Liver (tissue), 9 donors: ENCODE measurements around the gene MAP3K8. TPM values are rescaled to one million over a fixed set of nuclear protein-coding genes. Genes with fewer than 3 reads are reported as not detected.
"Not testable (repeated sequence)": the region's sequence is repeated elsewhere in the genome, so short reads cannot be mapped to it uniquely, and the experiment has no call there.

Experiments used
- DNase-seq: peaks from one replicate; pipeline ENCODE4 v3.0.0-alpha.2; 2017; ENCODE audit warnings: low spot score
- H3K27ac ChIP-seq, 2 donors: one replicate each; pipeline ENCODE4 v1.7.0; 2013; ENCODE audit warnings: inconsistent platforms in 2 of 2, low read length in 2 of 2, control low read depth in 1 of 2, low read depth in 1 of 2, mild to moderate bottlenecking in 1 of 2
- H3K27me3 ChIP-seq, 4 donors: one replicate each; pipeline versions ENCODE4 v1.6.1 to v1.7.0; 2013; ENCODE audit warnings: low read length in 3 of 4, inconsistent platforms in 1 of 4, mild to moderate bottlenecking in 1 of 4, moderate library complexity in 1 of 4; ENCODE audit not compliant: control insufficient read depth in 4 of 4, insufficient read depth in 4 of 4
- H3K36me3 ChIP-seq, 4 donors: one replicate each; pipeline versions ENCODE4 v1.6.1 to v1.7.0; 2013; ENCODE audit warnings: low read length in 3 of 4, mild to moderate bottlenecking in 3 of 4, low read depth in 1 of 4, moderate library complexity in 1 of 4; ENCODE audit not compliant: control insufficient read depth in 4 of 4, insufficient read depth in 3 of 4
- H3K4me1 ChIP-seq, 4 donors: one replicate each; pipeline versions ENCODE4 v1.6.1 to v1.7.0; 2013; ENCODE audit warnings: low read length in 3 of 4, mild to moderate bottlenecking in 3 of 4, moderate library complexity in 1 of 4; ENCODE audit not compliant: control insufficient read depth in 4 of 4, insufficient read depth in 4 of 4
- H3K4me3 ChIP-seq, 3 donors: one replicate each; pipeline versions ENCODE4 v1.6.1 to v1.7.0; 2013; ENCODE audit warnings: low read length in 3 of 3, control low read depth in 1 of 3, low read depth in 1 of 3, mild to moderate bottlenecking in 1 of 3
- H3K9ac ChIP-seq, 2 donors: one replicate each; pipeline ENCODE4 v1.7.0; 2013; ENCODE audit warnings: low read length in 2 of 2, mild to moderate bottlenecking in 2 of 2, moderate library complexity in 2 of 2, control low read depth in 1 of 2, low read depth in 1 of 2
- H3K9me3 ChIP-seq, 4 donors: one replicate each; pipeline versions ENCODE4 v1.6.1 to v1.7.0; 2013; ENCODE audit warnings: low read length in 3 of 4; ENCODE audit not compliant: control insufficient read depth in 4 of 4
- ATF3 ChIP-seq: IDR thresholded peaks from 2 replicates; pipeline ENCODE4 v1.6.1; 2016; ENCODE audit warnings: antibody characterized with exemption
- EGR1 ChIP-seq, 2 donors: IDR thresholded peaks; 2 replicates each; pipeline ENCODE4 v1.6.1; 2016 to 2018; ENCODE audit warnings: antibody characterized with exemption in 2 of 2, low read depth in 2 of 2
- FOXA1 ChIP-seq: IDR thresholded peaks from 2 replicates; pipeline ENCODE4 v1.6.1; 2016; ENCODE audit warnings: antibody characterized with exemption
- GABPA ChIP-seq, 2 donors: IDR thresholded peaks in 1 of 2; conservative IDR thresholded peaks in 1 of 2; 2 replicates each; pipeline ENCODE4 v1.6.1; 2016; ENCODE audit warnings: antibody characterized with exemption in 2 of 2, mild to moderate bottlenecking in 1 of 2, moderate library complexity in 1 of 2
- HNF4G ChIP-seq: IDR thresholded peaks from 2 replicates; pipeline ENCODE4 v1.6.1; 2016; ENCODE audit warnings: antibody characterized with exemption
- JUND ChIP-seq, 2 donors: IDR thresholded peaks; 2 replicates each; pipeline ENCODE4 v1.6.1; 2016; ENCODE audit warnings: antibody characterized with exemption in 2 of 2
- RAD21 ChIP-seq, 2 donors: IDR thresholded peaks; 2 replicates each; pipeline ENCODE4 v1.6.1; 2016; ENCODE audit warnings: antibody characterized with exemption in 2 of 2, mild to moderate bottlenecking in 2 of 2
- REST ChIP-seq: IDR thresholded peaks from 2 replicates; pipeline ENCODE4 v1.6.1; 2016; ENCODE audit warnings: antibody characterized with exemption, mild to moderate bottlenecking
- TAF1 ChIP-seq: conservative IDR thresholded peaks from 2 replicates; pipeline ENCODE4 v1.6.1; 2016; ENCODE audit warnings: antibody characterized with exemption, mild to moderate bottlenecking
- WGBS: extraction: QIAGEN DNeasy Blood & Tissue Kit; methylation state at CpG from one replicate; pipeline ENCODE4 v1.1.7; 2013; 5-methylcytosine and 5-hydroxymethylcytosine counted together
- polyA plus RNA-seq, 2 donors: library from polyadenylated mRNA; stranded (reverse) in 1 of 2; unstranded in 1 of 2; fragments of 200-250 nt in 1 of 2; fragments of >200 nt in 1 of 2; fragmentation: Nextera tagmentation in 1 of 2; extraction: Ambion mirVana in 1 of 2; gene quantifications; one replicate each; pipeline versions ENCODE4 v1.2.1 to v1.2.3, GENCODE V29; 2013 to 2015
- total RNA-seq, 2 donors: library from RNA; depleted of rRNA; stranded (reverse); fragments of >200 nt; gene quantifications; one replicate each; pipeline ENCODE4 v1.2.3, GENCODE V29; 2014
- donor health status: healthy.
- donor health status: healthy.
- donor health status: healthy.
- donor health status: healthy.
- donor health status: healthy.

Gene MAP3K8
- total and polyA plus RNA-seq, 4 donors: 2.1 to 11.4 (median 6.1) TPM

- H3K36me3 ChIP-seq: no peaks in the 10 kb centered on the region
- no peaks in the 10 kb centered on the region for H3K9me3 ChIP-seq
- H3K27me3 ChIP-seq: no peaks in the 10 kb centered on the region
- no peak overlapping the region for H3K9ac ChIP-seq
- WGBS: 89% methylated on average over 7 of the region's 7 CpGs
- DNase-seq: no peak
- no peak overlapping the region for H3K27ac ChIP-seq
- peaks cover 0 to 4% (median 0%) of the 10 kb centered on the region in 4 donors for H3K4me1 ChIP-seq
- TF ChIP-seq JUND (IDR thresholded peaks at IDR 0.05) (no peak), RAD21 (IDR thresholded peaks at IDR 0.05) (no peak), REST (no peak), TAF1 (no peak), HNF4G (no peak), EGR1 (IDR thresholded peaks at IDR 0.05; ENCODE audit: low read depth in 2 of 2) (no peak)
- H3K4me3 ChIP-seq: no peak overlapping the region
Observed at GRCh38 chr10:30422151-30422695, 11.8 kb upstream of the MAP3K8 start.

- no peak for DNase-seq
- TF ChIP-seq ATF3 (no peak), FOXA1 (no peak), JUND (IDR thresholded peaks at IDR 0.05) (no peak), GABPA (IDR thresholded peaks at IDR 0.05 in 1 of 2, conservative IDR thresholded peaks at IDR 0.05 in 1 of 2) (no peak)
- H3K9ac ChIP-seq: no peak overlapping the region
- H3K9me3 ChIP-seq: no peaks in the 10 kb centered on the region
- H3K4me3 ChIP-seq: no peak overlapping the region
- 63% methylated on average over 8 of the region's 8 CpGs for WGBS
- no peak overlapping the region for H3K27ac ChIP-seq
- H3K4me1 ChIP-seq: peaks cover 0 to 4% (median 0%) of the 10 kb centered on the region in 4 donors
- H3K27me3 ChIP-seq: no peaks in the 10 kb centered on the region
- no peaks in the 10 kb centered on the region for H3K36me3 ChIP-seq
Observed at GRCh38 chr10:30422981-30423654, 10.9 kb upstream of the MAP3K8 start.

- not testable (repeated sequence) for H3K4me3 ChIP-seq, H3K9me3 ChIP-seq, H3K27me3 ChIP-seq, H3K36me3 ChIP-seq, H3K4me1 ChIP-seq, DNase-seq, H3K9ac ChIP-seq, H3K27ac ChIP-seq
- 75% methylated on average over 6 of the region's 6 CpGs for WGBS
Observed at GRCh38 chr10:30423655-30424275, 10.2 kb upstream of the MAP3K8 start.
